Osteocyte (in vitro differentiated cells): ENCODE data around the gene PLA2G12A. TPM values are rescaled to one million over a fixed set of nuclear protein-coding genes. Genes with fewer than 3 reads are reported as not detected.

Experiments used
- DNase-seq: peaks from one replicate; pipeline ENCODE4 v3.0.0; 2021; ENCODE audit warnings: mixed read lengths; ENCODE audit not compliant: unreplicated experiment; ENCODE audit errors: extremely low spot score
- H3K27ac Mint-ChIP-seq: one replicate; pipeline ENCODE4 v1.8.0; 2021; ENCODE audit warnings: mild to moderate bottlenecking, mixed read lengths; ENCODE audit not compliant: unreplicated experiment
- H3K27me3 Mint-ChIP-seq: one replicate; pipeline ENCODE4 v1.8.0; 2021; ENCODE audit warnings: mixed read lengths; ENCODE audit not compliant: unreplicated experiment
- H3K36me3 Mint-ChIP-seq: one replicate; pipeline ENCODE4 v1.8.0; 2021; ENCODE audit warnings: mixed read lengths; ENCODE audit not compliant: unreplicated experiment
- H3K4me1 Mint-ChIP-seq: one replicate; pipeline ENCODE4 v1.8.0; 2021; ENCODE audit warnings: mixed read lengths; ENCODE audit not compliant: unreplicated experiment
- H3K4me3 Mint-ChIP-seq: one replicate; pipeline ENCODE4 v1.8.0; 2021; ENCODE audit warnings: mild to moderate bottlenecking, moderate library complexity, mixed read lengths; ENCODE audit not compliant: unreplicated experiment
- H3K9me3 Mint-ChIP-seq: one replicate; pipeline ENCODE4 v1.8.0; 2021; ENCODE audit warnings: mixed read lengths; ENCODE audit not compliant: unreplicated experiment
- total RNA-seq: library from RNA; stranded (reverse); gene quantifications from 2 replicates; pipeline ENCODE4 v1.2.1, GENCODE V29; 2021
- TF ChIP-seq, protein P1 (sequence below): fragments of 200-600 bp; sonication (generic); IDR thresholded peaks from 2 replicates; pipeline ENCODE4 v1.5.0; 2021; ENCODE audit warnings: antibody characterized with exemption, mild to moderate bottlenecking, moderate library complexity

The PLA2G12A gene
- total RNA-seq, 1 donor from 2014 or later: 38.6 TPM

GRCh38 chr4:109738104-109738872 is 8.4 kb upstream of the PLA2G12A start:
- peaks cover 35% of the 10 kb centered on the region for H3K27me3 Mint-ChIP-seq
- H3K9me3 Mint-ChIP-seq: no peaks in the 10 kb centered on the region
- no peak overlapping the region for H3K27ac Mint-ChIP-seq
- H3K4me1 Mint-ChIP-seq: no peaks in the 10 kb centered on the region
- H3K36me3 Mint-ChIP-seq: no peaks in the 10 kb centered on the region
- TF ChIP-seq, protein P1, sequence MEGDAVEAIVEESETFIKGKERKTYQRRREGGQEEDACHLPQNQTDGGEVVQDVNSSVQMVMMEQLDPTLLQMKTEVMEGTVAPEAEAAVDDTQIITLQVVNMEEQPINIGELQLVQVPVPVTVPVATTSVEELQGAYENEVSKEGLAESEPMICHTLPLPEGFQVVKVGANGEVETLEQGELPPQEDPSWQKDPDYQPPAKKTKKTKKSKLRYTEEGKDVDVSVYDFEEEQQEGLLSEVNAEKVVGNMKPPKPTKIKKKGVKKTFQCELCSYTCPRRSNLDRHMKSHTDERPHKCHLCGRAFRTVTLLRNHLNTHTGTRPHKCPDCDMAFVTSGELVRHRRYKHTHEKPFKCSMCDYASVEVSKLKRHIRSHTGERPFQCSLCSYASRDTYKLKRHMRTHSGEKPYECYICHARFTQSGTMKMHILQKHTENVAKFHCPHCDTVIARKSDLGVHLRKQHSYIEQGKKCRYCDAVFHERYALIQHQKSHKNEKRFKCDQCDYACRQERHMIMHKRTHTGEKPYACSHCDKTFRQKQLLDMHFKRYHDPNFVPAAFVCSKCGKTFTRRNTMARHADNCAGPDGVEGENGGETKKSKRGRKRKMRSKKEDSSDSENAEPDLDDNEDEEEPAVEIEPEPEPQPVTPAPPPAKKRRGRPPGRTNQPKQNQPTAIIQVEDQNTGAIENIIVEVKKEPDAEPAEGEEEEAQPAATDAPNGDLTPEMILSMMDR: no peak
- no peak overlapping the region for H3K4me3 Mint-ChIP-seq
- DNase-seq: no peak

GRCh38 chr4:109735566-109736365 is 5.9 kb upstream of the PLA2G12A start:
- no peaks in the 10 kb centered on the region for H3K36me3 Mint-ChIP-seq
- TF ChIP-seq, protein P1: no peak

DNA sequence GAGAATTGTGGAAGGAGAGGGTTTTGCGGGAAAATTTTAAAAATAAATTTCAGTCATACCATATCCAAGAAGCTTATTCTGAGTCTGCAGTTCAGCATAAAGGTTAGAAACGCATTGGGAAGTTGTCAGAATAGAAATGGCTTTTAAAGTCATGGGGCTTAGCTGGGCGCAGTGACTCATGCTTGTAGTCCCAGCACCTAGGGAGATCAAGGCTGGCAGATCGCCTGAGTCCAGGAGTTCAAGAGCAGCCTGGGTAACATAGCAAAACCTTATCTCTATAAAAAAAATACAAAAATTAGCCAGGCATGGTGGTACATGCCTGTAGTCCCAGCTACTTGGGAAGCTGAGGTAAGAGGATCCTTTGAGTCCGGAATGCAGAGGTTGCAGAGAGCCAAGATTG is 3.9 kb upstream of the PLA2G12A start:
- H3K4me1 Mint-ChIP-seq: peaks cover 12% of the 10 kb centered on the region
- TF ChIP-seq, protein P1: no peak
- no peaks in the 10 kb centered on the region for H3K9me3 Mint-ChIP-seq

More at GRCh38 chr4:109735566-109736365, 5.9 kb upstream of the PLA2G12A start:
- peaks cover 2% of the 10 kb centered on the region for H3K4me1 Mint-ChIP-seq
- H3K9me3 Mint-ChIP-seq: no peaks in the 10 kb centered on the region
- H3K27ac Mint-ChIP-seq: no peak overlapping the region
- peaks cover 12% of the 10 kb centered on the region for H3K27me3 Mint-ChIP-seq
- H3K4me3 Mint-ChIP-seq: no peak overlapping the region
- no peak for DNase-seq

GRCh38 chr4:109730619-109731545 is 1.0 kb upstream of the PLA2G12A start:
- Mint-ChIP-seq H3K9me3 (no peaks in the 10 kb centered on the region), H3K27me3 (no peaks in the 10 kb centered on the region), H3K4me3 (peak overlapping the region; percentile 90), H3K36me3 (peaks cover 2% of the 10 kb centered on the region), H3K4me1 (peaks cover 21% of the 10 kb centered on the region), H3K27ac (peak overlapping the region; percentile 90)
- TF ChIP-seq, protein P1: no peak
- DNase-seq: no peak

More for the DNA sequence above, 3.9 kb upstream of the PLA2G12A start:
- Mint-ChIP-seq H3K27me3 (no peaks in the 10 kb centered on the region), H3K4me3 (no peak overlapping the region), H3K36me3 (no peaks in the 10 kb centered on the region), H3K27ac (no peak overlapping the region)
- no peak for DNase-seq
